ENCODE results near the gene RAC3. TPM values are rescaled to one million over a fixed set of nuclear protein-coding genes. Genes with fewer than 3 reads are reported as not detected.

The RAC3 gene
- total and polyA plus RNA-seq, 9 of the 15 experiments (the other 6 are each of a cell fraction or from before 2014, with no cell fraction given) = 0.23 to 292 (median 118) TPM

DNA sequence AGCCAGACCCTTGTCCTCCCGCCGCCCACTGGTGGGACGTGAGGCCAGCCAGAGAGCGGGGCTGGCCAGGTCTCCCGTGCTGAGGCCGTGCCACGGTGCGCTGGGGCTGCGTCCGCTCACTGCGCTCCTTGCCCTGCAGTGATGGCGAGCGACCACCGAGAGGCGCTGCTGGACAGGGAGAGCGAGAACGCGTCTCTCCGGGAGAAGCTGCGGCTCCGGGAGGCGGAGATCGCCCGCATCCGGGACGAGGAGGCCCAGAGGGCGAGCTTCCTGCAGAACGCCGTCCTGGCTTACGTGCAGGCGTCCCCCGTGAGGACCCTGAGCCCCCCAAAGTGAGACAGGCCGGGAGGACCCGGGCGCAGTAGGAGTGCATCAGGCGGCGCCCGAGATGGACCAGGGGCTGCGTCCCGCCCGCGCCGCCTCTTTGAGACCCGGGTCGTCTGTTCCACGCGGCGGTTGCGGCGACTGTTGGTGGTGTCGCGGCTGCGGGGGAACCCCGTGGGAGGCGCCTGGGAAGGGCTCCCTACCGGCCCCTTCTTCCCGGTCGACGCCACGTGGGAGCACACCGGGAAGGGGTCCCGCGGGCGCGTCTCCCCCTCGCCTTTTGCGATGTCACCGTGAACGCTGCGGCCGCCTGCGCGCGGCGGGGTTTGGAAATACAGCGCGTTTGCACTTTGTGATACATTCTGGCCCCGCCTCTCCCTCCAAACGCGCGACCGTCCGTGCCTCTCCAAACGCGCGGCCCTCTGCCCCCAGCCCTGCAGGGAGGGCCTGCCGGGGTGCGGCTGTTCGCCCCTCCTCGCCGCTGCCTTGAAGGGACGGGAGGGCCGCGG is 792 bp upstream of the RAC3 start (continued):
- TF ChIP-seq, protein P1, sequence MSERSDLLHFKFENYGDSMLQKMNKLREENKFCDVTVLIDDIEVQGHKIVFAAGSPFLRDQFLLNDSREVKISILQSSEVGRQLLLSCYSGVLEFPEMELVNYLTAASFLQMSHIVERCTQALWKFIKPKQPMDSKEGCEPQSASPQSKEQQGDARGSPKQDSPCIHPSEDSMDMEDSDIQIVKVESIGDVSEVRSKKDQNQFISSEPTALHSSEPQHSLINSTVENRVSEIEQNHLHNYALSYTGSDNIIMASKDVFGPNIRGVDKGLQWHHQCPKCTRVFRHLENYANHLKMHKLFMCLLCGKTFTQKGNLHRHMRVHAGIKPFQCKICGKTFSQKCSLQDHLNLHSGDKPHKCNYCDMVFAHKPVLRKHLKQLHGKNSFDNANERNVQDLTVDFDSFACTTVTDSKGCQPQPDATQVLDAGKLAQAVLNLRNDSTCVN (CRISPR knock-in tag; IDR thresholded peaks at IDR 0.05) = no peak
- no peak for TF ChIP-seq POLR2H (tag; IDR thresholded peaks at IDR 0.05; ENCODE audit: low read depth)
- TF ChIP-seq, protein P2, sequence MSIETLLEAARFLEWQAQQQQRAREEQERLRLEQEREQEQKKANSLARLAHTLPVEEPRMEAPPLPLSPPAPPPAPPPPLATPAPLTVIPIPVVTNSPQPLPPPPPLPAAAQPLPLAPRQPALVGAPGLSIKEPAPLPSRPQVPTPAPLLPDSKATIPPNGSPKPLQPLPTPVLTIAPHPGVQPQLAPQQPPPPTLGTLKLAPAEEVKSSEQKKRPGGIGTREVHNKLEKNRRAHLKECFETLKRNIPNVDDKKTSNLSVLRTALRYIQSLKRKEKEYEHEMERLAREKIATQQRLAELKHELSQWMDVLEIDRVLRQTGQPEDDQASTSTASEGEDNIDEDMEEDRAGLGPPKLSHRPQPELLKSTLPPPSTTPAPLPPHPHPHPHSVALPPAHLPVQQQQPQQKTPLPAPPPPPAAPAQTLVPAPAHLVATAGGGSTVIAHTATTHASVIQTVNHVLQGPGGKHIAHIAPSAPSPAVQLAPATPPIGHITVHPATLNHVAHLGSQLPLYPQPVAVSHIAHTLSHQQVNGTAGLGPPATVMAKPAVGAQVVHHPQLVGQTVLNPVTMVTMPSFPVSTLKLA (conservative IDR thresholded peaks at IDR 0.05) = peak; percentile 84 to 91
- no peak for TF ChIP-seq FUS (optimal IDR thresholded peaks at IDR 0.05; ENCODE audit: low read depth, low read length)
- TF ChIP-seq RBM15 (IDR thresholded peaks at IDR 0.05; ENCODE audit: insufficient read depth, low read length) = no peak
- peak; percentile 81 to 82 for TF ChIP-seq NRF1 (conservative IDR thresholded peaks at IDR 0.05 in 1 of 2, IDR thresholded peaks at IDR 0.05 in 1 of 2)
- TF ChIP-seq TFAP4 (CRISPR knock-in tag; IDR thresholded peaks at IDR 0.05; ENCODE audit: borderline replicate concordance) = peak; percentile 59
- TF ChIP-seq EP300 (IDR thresholded peaks at IDR 0.05; ENCODE audit: low read length) = no peak
- TF ChIP-seq TCF7 (IDR thresholded peaks at IDR 0.05; ENCODE audit: borderline replicate concordance) = 0 out of 2 replicates have a peak, but pooled peaks have one; percentile 41
- TF ChIP-seq, protein P3, sequence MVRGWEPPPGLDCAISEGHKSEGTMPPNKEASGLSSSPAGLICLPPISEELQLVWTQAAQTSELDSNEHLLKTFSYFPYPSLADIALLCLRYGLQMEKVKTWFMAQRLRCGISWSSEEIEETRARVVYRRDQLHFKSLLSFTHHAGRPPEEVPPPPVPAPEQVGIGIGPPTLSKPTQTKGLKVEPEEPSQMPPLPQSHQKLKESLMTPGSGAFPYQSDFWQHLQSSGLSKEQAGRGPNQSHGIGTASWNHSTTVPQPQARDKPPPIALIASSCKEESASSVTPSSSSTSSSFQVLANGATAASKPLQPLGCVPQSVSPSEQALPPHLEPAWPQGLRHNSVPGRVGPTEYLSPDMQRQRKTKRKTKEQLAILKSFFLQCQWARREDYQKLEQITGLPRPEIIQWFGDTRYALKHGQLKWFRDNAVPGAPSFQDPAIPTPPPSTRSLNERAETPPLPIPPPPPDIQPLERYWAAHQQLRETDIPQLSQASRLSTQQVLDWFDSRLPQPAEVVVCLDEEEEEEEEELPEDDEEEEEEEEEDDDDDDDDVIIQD (CRISPR knock-in tag; IDR thresholded peaks at IDR 0.05) = no peak
- no peak for TF ChIP-seq LARP7 (IDR thresholded peaks at IDR 0.05)
- no peak for TF ChIP-seq RBM22 (IDR thresholded peaks at IDR 0.05; ENCODE audit: low read depth, low read length, poor library complexity, severe bottlenecking)
- TF ChIP-seq KAT2B (IDR thresholded peaks at IDR 0.05; ENCODE audit: low read depth, low read length) = no peak
- TF ChIP-seq ZNF507 (tag; conservative IDR thresholded peaks at IDR 0.05) = no peak
- no peak for TF ChIP-seq EHMT2 (IDR thresholded peaks at IDR 0.05)
- TF ChIP-seq MCM3 (IDR thresholded peaks at IDR 0.05) = no peak
- no peak for TF ChIP-seq RUNX1 (IDR thresholded peaks at IDR 0.05; ENCODE audit: low read depth)
- TF ChIP-seq ZNF253 (CRISPR knock-in tag; conservative IDR thresholded peaks at IDR 0.05) = no peak
- TF ChIP-seq NR2C2 (CRISPR knock-in tag; IDR thresholded peaks at IDR 0.05) = peak; percentile 22; the same call in 1 of the 2 replicates
- no peak; the same call in 1 of the 2 replicates for TF ChIP-seq NR2C2 (tag; IDR thresholded peaks at IDR 0.05)
- TF ChIP-seq USF2 (CRISPR knock-in tag; IDR thresholded peaks at IDR 0.05) = no peak

Measured in K562 (cell line).